Measurements from ENCODE around the gene NEK6. TPM values are rescaled to one million over a fixed set of nuclear protein-coding genes. Genes with fewer than 3 reads are reported as not detected.

Gene NEK6
- total and polyA plus RNA-seq, 9 of the 15 experiments (the other 6 are each of a cell fraction or from before 2014, with no cell fraction given) = 3.1 to 19.0 (median 8.4) TPM

GRCh38 chr9:124283228-124283814, 25.6 kb downstream of the NEK6 start:
- H3K9ac ChIP-seq (ENCODE audit: insufficient read depth in 1 of 2, low read depth in 2 of 2, low read length in 2 of 2) = peak overlapping the region in 1 of 2 experiments; percentile 84; a peak in 2 of 4 replicates
- no peak overlapping the region for H2AFZ ChIP-seq (ENCODE audit: low read depth, low read length)
- DNase-seq (ENCODE audit: extremely low read depth in 1 of 4, low spot score in 3 of 4) (no peak), ATAC-seq (no peak), FAIRE-seq (no peak)
- intact Hi-C loops (cut with micrococcal nuclease) (no loop called here), in situ Hi-C loops (cut with MboI) (no loop called here)
- TF ChIP-seq ZC3H4 (CRISPR knock-in tag; IDR thresholded peaks at IDR 0.05; ENCODE audit: borderline replicate concordance) = 0 out of 2 replicates have a peak, but pooled peaks have one; percentile 43
- no peak for TF ChIP-seq TCF7 (IDR thresholded peaks at IDR 0.05; ENCODE audit: borderline replicate concordance)
- H3K9me3 ChIP-seq (replicated peaks; ENCODE audit: control insufficient read depth, insufficient read depth, low read depth, low read length) = no peaks in the 10 kb centered on the region
- H3K4me3 ChIP-seq = no peak overlapping the region
- no peaks in the 10 kb centered on the region for H3K36me3 ChIP-seq (ENCODE audit: control insufficient read depth, insufficient read depth, low read length)
- H3K4me2 ChIP-seq (ENCODE audit: insufficient read depth, low read length) = no peak overlapping the region; the same call in 1 of the 2 replicates
- no peaks in the 10 kb centered on the region for H3K9me1 ChIP-seq (ENCODE audit: control insufficient read depth, insufficient read depth, low read length)
- ChIA-PET POLR2A (no interaction called here), CTCF (ENCODE audit: low intra/inter-chr PET ratio) (no interaction called here)
- peak overlapping the region; percentile 51; the same call in 2 of the 3 replicates for H3K27ac ChIP-seq (ENCODE audit: extremely low read depth, low read depth, low read length)
- BruUV-seq (replicated peaks) = no TSS peak
- H3K27me3 ChIP-seq (ENCODE audit: control insufficient read depth in 2 of 2, insufficient read depth in 2 of 2, low read length in 2 of 2) = no peaks in the 10 kb centered on the region
- peaks cover 32 to 50% of the 10 kb centered on the region in 2 experiments for H3K4me1 ChIP-seq (replicated peaks in 1 of 2; ENCODE audit: control insufficient read depth in 2 of 2, insufficient read depth in 2 of 2, low read length in 2 of 2)
- H3K79me2 ChIP-seq (ENCODE audit: control insufficient read depth, insufficient read depth, low read length) = peaks cover 9% of the 10 kb centered on the region; the same call in 1 of the 3 replicates
- 66% methylated on average over 14 of the region's 15 CpGs for WGBS (ENCODE audit: insufficient coverage, low coverage, missing lambda C conversion rate)
- peaks cover 25% of the 10 kb centered on the region for H4K20me1 ChIP-seq (replicated peaks; ENCODE audit: control insufficient read depth, insufficient read depth, low read length)

GRCh38 chr9:124284237-124284831, 26.6 kb downstream of the NEK6 start:
- no peaks in the 10 kb centered on the region for H3K36me3 ChIP-seq (ENCODE audit: control insufficient read depth, insufficient read depth, low read length)
- H3K79me2 ChIP-seq (ENCODE audit: control insufficient read depth, insufficient read depth, low read length) = 0 out of 3 replicates have a peak, but pooled peaks cover 3% of the 10 kb centered on the region
- no peaks in the 10 kb centered on the region for H3K9me3 ChIP-seq (replicated peaks; ENCODE audit: control insufficient read depth, insufficient read depth, low read depth, low read length)
- ChIA-PET CTCF (ENCODE audit: low intra/inter-chr PET ratio) (no interaction called here), POLR2A (no interaction called here)
- in situ Hi-C loops (cut with MboI) = no loop called here
- ATAC-seq (no peak), FAIRE-seq (no peak), DNase-seq (ENCODE audit: extremely low read depth in 1 of 4, low spot score in 3 of 4) (no peak)
- intact Hi-C loops (cut with micrococcal nuclease) = no loop called here
- WGBS (ENCODE audit: insufficient coverage, low coverage, missing lambda C conversion rate) = 76% methylated on average over 18 of the region's 18 CpGs
- H4K20me1 ChIP-seq (replicated peaks; ENCODE audit: control insufficient read depth, insufficient read depth, low read length) = peaks cover 20% of the 10 kb centered on the region
- H2AFZ ChIP-seq (ENCODE audit: low read depth, low read length) = no peak overlapping the region
- BruUV-seq (replicated peaks) = no TSS peak
- no peak overlapping the region for H3K27ac ChIP-seq (ENCODE audit: extremely low read depth, low read depth, low read length)
- H3K9ac ChIP-seq (ENCODE audit: insufficient read depth in 1 of 2, low read depth in 2 of 2, low read length in 2 of 2) = no peak overlapping the region
- H3K9me1 ChIP-seq (ENCODE audit: control insufficient read depth, insufficient read depth, low read length) = no peaks in the 10 kb centered on the region
- H3K4me1 ChIP-seq (replicated peaks in 1 of 2; ENCODE audit: control insufficient read depth in 2 of 2, insufficient read depth in 2 of 2, low read length in 2 of 2) = peaks cover 29 to 40% of the 10 kb centered on the region in 2 experiments
- no peak overlapping the region for H3K4me2 ChIP-seq (ENCODE audit: insufficient read depth, low read length)
- H3K4me3 ChIP-seq = no peak overlapping the region
- no peaks in the 10 kb centered on the region for H3K27me3 ChIP-seq (ENCODE audit: control insufficient read depth in 2 of 2, insufficient read depth in 2 of 2, low read length in 2 of 2)
- TF ChIP-seq STAG1 (CRISPR knock-in tag; IDR thresholded peaks at IDR 0.05; ENCODE audit: borderline replicate concordance) (no peak), ARID4B (CRISPR knock-in tag; IDR thresholded peaks at IDR 0.05) (no peak), PHF21A (IDR thresholded peaks at IDR 0.05; ENCODE audit: borderline replicate concordance, low read depth) (no peak), GTF2E2 (tag; IDR thresholded peaks at IDR 0.05) (no peak), ZFP1 (CRISPR knock-in tag; IDR thresholded peaks at IDR 0.05) (no peak), LEF1 (IDR thresholded peaks at IDR 0.05) (no peak), BACH1 (tag; IDR thresholded peaks at IDR 0.05) (no peak)

Measured in K562 (cell line).